GM19238 (cell line): ENCODE data around the gene TMEM202.
"Not testable (repeated sequence)": the region's sequence is repeated elsewhere in the genome, so short reads cannot be mapped to it uniquely, and the experiment has no call there.

ENCODE experiments used
- DNase-seq: peaks from one replicate; pipeline ENCODE4 v3.0.0; 2011; ENCODE audit warnings: low spot score; ENCODE audit not compliant: insufficient read length

TMEM202 gene, protein sequence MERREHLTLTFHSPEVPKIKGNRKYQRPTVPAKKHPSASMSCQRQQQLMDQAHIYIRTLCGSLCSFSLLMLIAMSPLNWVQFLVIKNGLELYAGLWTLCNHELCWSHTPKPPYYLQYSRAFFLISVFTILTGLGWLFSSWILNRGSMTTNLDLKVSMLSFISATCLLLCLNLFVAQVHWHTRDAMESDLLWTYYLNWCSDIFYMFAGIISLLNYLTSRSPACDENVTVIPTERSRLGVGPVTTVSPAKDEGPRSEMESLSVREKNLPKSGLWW

DNA sequence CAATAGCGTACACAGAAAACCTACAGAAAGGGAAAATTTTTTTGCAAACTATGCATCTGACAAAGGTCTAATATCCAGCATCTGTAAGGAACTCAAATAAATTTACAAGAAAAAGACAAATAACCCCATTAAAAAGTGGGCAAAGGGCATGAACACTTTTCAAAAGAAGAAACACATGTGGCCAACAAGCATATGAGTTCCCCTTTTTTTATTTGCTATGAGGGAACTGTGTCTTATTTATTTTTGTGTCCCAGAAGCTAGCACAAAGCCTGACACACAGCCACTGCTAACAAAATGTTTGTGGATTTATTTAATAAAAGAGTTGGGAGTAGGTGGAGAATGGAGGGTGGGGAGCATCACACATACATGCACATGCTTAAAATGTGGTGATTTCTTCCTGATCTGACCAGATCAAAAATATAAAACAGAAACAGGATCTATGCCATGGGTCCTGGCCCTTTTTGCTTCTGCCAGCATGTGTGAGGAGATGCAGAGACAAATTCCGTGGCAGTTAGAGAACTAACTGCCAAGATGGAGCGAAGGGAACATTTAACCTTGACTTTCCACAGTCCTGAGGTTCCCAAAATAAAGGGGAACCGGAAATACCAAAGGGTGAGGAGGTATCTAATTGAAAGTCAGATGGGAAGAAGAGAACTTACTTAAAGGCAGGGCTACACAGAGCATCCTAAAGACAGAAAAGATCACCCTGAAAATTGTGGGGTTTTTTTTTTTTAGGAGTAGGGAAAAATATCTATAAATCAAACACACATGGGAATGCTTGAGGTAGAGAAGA lies at the start of gene TMEM202:
TMEM202 (plus strand) TSS at position 510 of the 793 bp plus-strand sequence; CDS start at position 532, 22 bp downstream.
- no peak for DNase-seq

DNA sequence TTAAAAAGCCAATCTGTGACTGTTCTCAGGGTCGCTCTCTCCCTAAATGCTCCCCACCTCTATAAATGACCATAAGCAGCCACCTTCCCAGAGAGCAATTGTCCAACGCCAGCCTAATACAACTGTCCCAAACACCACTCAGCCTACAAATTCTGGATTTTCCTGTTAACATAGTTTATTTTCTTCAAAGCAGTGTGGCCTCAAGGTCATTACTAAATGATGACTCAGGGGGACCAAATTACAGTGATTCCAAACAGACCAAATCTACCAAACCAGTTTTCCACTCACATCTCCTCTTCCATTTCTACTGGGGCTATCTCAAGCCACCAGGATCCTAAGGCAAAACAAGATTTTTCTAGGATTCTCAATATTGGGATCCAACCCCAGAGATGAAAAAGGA lies 44.8 kb upstream of the TMEM202 start:
- no peak for DNase-seq

DNA sequence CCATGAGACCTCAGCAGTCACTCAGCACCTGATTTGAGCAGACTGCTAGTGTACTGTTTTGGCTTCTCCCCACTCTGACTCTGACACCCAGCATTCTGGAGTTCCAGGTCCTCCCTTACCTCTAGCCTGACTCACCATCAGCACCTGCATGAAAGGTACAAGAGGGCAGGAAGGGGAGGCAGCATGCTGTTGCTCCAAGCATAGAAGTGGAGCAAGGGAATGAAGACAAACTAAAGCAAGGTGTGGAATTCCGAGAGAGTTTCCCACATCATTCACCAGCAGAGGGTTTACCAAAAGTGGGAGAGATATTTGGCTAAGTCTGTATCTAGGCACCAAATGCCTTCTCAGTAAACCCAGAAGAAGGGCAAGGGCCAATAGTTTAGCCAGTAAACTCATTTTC lies 43.6 kb upstream of the TMEM202 start:
- no peak for DNase-seq

DNA sequence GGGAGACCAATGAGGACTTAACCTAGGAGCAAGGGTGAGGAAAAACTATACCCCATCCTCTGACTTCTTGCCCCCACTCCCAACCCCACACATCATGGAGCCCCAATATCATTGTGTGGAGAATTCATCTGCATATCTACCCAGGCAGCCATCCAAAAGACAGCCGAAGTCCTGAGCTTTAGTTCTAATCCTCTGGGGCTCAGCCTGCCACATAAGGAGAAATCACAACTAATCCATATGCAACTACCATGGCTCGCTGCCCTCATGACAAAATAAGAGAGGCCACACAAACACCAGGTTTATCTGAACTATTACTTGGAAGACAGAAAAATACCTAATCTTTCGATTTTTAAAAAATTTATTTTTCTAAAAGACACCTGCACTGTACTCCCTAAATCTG lies 40.0 kb upstream of the TMEM202 start:
- no peak for DNase-seq

DNA sequence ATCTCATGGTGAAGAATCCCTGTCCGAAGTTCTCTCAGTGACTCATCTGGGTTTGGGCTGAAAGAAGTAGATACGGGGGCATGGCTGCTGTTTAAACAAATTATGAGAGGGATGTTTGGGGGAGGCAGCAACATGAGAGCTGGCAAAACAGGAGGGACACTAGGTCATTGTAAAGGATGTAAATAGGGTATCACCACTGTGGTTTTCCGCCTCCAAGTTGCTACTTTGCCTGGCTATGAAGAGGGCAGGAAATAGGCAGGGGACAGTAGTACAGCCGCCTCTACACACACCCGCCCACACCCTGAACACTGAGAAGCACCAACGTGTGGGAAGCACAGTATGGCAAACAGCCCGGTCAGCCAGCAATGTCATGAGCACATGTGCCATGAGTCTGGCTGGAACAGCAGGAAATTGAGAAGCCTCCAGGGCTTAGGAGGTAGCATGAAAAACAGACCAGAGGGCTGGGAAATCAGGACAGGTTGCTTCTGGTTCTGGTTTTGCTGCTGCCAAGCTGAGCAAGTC lies 39.4 kb upstream of the TMEM202 start:
- no peak for DNase-seq

DNA sequence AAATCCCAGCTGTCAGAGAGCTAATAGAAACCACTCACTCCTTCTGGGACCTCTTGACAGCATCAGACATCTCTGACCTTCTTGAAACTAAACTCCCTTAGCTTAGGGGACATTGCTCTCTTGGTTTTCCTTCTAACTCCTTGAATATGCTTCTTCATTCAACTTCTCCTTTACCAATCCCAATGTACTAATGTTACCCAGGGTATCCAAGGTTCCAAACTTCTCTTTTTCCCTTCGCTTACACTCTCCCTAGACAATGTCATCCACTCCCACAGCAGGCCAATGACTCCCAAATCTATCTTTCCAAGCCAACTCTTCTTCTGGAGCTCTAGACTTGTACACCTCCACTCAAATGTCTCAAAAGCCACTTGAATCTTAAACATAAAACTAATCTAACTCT lies 36.9 kb upstream of the TMEM202 start:
- DNase-seq, result no peak

DNA sequence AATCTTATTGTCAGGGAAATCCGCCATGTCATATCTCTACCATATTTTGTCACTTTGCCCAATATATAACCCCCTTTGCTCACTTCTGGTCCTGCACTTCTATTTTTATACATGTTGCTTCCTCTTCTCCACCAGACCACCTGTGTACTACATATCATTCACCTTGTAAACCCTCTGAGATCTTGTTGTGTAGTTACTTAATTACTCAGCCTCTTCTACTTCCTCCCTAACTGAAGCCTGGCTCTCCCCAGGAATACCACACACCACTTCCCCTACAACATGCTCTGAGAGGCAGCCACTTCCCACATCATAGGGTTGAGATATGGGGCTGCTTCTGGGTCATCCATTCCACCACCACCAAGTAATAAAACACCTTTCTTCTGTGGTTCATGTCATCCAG lies 32.3 kb upstream of the TMEM202 start:
- peak; percentile 35 for DNase-seq

DNA sequence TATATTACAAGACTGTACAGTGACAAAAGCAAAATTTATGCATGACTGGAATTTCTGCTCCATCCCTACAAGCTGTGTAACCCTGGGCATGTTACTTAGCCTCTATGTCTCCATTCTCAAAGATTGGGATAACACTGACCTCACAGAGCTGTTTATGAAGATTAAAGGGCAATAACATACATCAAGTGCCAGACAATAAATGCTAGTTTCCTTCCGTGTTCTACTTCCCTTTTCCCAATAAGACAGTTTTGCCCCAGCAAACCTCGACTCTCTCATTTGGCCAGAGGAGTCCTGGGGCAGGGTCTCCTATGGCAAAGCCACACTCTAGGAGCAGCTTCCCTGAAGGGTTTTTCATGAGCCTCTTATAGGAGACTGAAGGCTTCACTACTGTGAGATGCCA lies 29.8 kb upstream of the TMEM202 start:
- no peak for DNase-seq

DNA sequence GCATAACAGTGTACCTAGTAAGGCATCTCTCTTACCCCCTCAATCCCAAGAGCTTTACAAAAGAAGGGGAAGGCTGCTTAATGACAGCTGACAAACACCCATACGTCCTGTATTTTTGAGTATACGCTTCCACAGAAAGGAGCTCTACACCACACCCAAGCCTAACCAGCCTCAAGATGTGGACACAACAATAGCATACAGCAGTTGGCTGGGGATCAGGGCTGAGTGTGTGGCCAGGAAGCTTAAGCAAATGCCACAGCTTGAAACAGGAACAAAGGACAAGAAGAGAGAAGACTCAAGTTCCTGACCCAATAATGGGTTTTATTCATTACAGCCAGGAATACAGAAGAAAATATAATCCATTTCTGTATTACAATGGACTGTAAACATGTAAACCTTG lies 29.2 kb upstream of the TMEM202 start:
- DNase-seq, result no peak

DNA sequence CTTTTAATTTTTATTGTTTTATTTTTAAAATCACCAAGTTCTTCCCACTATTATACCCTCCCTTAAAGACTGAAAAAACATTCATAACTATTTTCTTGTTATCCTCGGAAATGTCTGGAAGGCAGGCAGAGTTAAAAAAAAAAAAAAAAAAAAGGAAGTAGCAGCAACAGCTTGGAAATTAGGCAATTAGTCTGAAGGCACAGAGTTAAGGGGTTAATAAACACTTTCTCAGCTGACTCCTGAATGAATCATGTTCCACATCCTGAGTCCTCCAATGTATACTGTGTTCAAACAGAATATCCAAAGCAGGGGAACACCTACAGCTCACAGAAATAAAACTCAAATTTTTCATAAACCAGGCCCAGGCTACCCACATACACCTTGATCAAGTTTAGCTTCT lies 28.1 kb upstream of the TMEM202 start:
- DNase-seq, result no peak

DNA sequence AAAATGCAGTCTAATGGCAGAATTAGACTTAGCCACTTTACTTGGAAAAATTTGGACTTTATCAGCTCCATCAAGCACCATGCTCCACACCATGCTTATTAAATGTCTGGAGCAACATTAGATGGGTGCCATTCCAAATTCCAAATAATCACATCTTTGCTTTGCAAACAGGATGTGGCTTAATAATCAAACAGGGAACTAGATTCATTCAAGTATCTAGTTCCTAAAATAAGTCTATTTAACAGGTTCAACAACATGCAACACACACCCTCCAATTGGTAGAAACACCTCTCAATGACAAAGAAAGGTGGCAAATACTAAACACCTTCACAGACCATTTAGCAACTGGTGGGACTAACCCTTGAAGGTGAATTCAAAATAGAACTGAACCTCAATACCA lies 25.7 kb upstream of the TMEM202 start:
- DNase-seq, result no peak

DNA sequence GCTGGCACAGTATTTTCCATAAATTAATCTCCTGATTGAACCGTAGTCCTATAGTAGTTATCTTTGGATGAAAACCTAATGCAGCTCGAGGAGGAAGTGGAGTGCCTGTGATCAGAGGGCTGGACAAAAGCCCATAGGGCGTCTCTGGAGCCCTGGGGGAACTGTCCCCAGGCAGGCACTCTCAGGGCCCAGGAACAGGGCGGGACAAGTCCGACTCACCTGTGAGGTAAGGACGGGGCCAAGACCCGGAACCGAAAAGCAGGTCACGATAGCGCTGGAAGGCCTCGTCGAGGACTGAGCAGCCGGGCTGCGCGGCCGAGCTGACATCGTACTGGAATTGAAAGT lies 22.6 kb upstream of the TMEM202 start:
- DNase-seq, result no peak

DNA sequence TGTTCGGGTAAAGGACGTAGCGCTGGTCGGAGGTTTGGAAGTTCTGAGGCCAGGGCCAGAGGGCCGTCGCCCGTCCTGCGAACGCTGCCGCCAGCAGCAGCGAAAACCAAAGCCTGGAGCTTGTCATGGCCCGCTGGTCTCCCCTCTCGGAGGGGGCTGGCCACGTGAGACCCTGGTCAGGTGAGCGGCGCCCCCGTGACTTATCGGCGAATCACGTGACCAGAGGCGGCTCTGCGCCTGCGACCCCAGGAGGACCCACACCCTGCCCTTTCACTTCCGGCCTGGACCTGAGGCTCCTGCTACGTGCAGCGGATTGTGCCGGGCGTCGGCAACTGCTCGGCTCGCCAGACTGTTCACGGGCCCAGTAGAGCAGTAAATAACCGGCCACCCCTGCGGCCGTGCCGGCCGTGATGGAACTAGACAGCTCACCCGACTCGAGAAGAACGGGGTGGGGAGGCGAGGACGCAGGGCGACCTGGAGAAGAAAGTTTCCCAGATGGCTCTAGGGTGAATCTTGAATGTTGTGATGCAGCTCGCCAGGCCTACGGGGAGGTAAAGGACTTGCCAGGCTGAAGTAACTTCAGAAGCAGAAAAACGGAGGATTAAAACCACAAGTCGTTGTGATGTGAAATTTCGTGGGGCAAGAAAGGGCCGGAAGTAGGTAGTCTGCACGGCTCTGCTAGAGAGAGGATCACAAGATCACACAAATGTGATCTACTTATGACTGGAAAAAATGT lies 22.1 kb upstream of the TMEM202 start, which contains the start of gene HEXA:
HEXA (minus strand) TSS at position 169 of the 736 bp plus-strand sequence; CDS start at position 127, 42 bp downstream.
- DNase-seq, result peak; percentile 86

DNA sequence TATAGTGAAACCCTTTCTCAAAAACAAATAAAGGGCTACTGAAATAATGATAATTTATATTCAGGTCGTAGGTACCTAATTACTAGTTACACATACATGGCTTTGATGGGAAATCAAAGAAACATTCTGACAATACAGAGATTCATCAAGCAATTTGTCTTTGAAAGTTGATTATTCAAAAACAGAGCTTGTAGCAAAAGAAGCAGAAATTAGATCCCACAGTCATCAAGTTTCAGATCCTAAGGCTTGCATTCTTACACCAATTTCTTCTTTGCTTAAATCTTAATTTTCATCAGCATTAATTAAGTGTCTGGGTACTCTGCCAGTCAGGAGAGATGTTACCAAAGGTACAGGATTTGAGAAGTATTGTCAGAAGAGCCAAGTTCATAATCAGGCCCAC lies 20.8 kb upstream of the TMEM202 start:
- DNase-seq, result no peak

DNA sequence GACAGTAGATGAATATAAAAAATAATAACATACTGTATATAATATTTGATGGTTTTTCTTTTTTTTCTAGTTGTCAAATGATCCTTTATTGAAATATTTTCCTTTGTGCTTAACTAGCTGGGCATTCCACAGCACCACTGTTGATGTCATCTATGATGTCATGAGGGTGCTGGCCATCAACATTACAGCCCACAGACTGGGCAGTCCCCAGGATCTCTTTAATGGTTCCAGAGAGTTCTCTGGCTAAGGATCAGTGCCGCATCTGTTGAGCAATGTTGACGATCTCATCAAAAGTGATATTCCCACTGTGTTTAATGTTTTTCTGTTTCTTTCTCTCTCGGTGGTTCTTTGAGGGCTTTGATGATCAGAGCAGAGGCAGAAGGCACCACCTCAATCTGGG lies 19.0 kb upstream of the TMEM202 start:
- not testable (repeated sequence) for DNase-seq

DNA sequence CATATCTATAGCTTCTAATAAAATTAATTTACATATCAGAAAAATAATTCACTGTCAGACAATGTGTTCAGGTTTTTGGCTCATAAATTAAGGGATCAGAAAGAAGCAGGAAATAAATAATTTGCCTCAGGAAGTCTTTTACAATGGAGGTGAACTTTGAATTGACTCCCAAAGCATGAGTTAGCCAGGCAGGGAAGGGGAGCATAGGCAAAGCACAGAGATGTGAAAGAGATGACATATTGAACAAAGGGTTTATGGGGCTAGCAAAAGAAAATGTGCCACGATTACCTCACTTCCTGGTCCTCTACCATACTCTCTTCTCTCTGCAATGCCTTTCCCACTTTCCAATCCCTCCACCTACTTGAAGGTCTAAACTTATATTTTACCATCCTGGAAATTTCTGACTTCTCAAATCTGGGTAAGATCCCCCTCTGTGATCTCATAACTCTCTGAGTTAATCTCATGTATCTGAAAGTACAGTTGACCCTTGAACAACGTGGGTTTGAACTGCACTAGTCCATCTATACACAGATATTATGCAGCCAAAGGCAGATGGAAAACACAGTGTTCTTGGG lies 18.2 kb upstream of the TMEM202 start:
- no peak for DNase-seq

DNA sequence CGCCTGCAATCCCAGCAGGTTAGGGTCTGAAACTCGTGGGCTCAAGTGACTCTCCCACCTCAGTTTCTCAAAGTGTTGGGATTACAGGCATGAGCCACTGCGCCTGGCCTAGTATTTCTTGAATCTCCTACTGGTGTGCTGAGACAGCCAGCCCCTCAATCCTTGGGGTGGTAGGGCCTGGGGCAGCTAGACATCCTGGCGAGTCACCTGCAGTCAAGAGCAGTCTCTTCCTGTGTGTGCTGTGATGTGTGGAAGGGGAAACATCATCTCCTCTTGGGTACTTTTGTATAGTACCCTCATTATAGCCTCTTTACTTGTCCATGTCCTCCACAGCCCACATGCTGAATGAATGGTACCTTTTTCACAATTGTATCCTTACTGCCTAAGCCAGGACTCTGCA lies 17.4 kb upstream of the TMEM202 start:
- DNase-seq, result no peak

DNA sequence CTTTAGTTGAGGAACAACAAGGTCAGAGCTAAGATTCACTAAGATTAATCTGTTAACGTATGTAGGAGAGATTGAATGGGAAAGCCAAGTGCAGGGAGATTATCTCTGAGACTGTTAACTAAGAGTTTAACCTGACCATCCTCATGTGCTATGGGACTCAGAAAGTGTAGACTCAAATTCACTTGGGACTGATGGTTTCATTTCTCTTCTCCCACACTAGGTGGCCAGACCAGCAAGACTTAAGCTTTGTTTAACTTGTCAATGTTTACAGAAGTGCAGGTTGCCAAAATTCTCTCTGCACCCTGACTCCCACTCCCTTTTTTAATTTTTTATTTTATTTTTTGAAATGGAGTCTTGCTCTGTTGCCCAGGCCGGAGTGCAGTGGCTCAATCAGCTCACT lies 16.0 kb upstream of the TMEM202 start:
- DNase-seq, result no peak

DNA sequence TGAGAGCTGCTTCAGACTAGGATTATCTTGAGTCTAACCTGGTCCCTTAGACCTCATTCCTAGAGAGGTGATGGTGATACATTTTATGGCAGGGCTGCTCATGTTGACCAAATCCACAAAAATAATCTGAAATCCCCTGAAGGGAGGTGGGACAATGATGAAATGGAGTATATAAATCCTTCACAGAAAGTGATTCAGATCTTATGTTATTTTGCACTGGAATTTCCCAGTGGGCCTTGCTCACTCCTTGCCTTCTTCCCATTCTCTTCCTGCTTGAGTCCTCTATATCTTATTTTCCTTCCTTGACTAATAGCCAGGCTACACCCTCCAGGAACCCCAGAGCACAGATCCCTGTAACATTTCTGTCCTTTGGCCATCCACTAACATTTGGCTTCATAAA lies 10.4 kb upstream of the TMEM202 start:
- no peak for DNase-seq

DNA sequence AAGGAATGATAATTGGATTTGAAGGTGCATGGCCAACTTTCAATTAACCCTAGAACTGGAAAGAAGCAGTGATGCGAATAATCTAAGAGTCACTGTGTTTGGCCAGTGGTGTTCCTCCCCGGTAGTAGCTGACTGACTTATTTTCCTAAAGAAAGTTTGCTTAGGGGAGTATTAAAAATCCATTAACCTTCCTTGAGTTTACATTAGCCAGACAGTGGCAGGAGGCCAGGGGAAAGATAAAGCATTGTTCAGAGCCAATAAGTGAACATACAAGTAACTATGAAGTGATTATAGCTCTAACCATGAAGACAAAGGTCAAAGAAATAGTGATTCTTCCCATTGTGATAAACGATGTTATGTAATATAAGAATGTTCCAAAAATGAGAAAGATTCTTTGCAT lies 8.9 kb upstream of the TMEM202 start:
- no peak for DNase-seq

DNA sequence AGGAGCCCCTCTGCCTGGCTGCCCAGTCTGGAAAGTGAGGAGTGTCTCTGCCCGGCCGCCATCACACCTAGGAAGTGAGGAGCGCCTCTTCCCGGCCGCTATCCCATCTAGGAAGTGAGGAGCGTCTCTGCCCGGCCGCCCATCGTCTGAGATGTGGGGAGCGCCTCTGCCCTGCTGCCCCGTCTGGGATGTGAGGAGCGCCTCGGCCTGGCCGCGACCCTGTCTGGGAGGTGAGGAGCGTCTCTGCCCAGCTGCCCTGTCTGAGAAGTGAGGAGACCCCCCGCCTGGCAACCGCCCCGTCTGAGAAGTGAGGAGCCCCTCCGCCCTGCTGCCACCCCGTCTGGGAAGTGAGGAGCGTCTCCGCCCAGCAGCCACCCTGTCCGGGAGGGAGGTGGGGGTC lies 1.8 kb upstream of the TMEM202 start:
- not testable (repeated sequence) for DNase-seq

DNA sequence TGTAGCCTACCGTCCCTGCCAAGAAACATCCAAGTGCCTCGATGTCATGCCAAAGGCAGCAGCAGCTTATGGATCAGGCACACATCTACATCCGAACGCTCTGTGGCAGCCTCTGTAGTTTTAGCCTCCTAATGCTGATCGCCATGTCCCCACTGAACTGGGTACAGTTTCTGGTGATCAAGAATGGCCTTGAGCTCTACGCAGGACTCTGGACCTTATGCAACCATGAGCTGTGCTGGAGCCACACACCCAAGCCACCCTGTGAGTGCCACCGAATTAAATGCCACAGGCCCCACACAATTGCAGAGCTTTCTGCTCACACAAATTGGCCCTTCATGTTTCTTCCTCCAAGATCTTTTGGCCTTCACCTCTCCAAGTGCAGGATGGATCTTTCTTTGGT lies 543 bp downstream of the TMEM202 start:
- no peak for DNase-seq
